Measurements from ENCODE around the gene YPEL5.
A peak's percentile ranks its signal among the peaks of the same experiment; 100 is the strongest.
"Not testable (repeated sequence)": the region's sequence is repeated elsewhere in the genome, so short reads cannot be mapped to it uniquely, and the experiment has no call there.

The YPEL5 gene

GRCh38 chr2:30139131-30139870 lies 7.5 kb upstream of the YPEL5 start:
- no peak for DNase-seq

DNA sequence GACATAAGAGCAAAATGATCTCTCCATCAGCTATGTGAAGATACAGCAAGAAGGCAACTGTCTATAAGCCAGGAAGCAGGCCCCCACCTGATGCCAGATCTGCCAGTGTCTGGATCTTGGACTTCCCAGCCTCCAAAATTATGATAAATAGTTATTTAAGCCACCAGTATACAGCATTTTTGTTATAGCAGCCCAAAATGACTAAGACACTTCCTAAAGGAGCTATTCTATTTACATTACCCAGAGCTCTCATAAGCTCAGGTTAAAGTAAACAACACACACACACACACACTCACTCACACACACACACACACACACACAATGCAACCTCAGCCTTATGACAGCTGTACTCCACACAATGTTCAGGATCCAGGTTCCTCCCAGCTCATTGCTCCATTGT lies 5.7 kb upstream of the YPEL5 start:
- DNase-seq: no peak

DNA sequence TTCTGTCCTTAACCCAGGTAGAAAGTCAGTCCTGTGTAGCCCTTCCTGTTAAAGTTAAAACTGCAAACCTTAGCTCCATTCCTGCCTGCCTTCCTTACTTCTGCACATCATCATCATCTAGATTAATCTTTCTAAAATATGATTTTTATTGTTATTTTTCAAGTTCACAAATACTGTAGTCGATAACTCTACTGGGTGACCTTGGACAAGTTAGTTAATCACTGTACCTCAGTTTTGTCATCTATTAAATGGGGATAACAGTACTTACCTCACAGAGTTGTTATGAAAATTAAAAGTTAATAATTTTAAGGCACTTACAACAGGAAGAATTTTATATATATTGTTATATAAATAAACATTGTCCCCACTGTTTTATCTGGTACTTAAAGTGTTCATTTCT lies 2.5 kb upstream of the YPEL5 start:
- no peak for DNase-seq

GRCh38 chr2:30144951-30145350 lies 1.9 kb upstream of the YPEL5 start:
- DNase-seq: not testable (repeated sequence)

- DNase-seq: no peak
Measured at GRCh38 chr2:30145826-30146336, 926 bp upstream of the YPEL5 start.

- DNase-seq: no peak
Measured at GRCh38 chr2:30147196-30147714, 448 bp downstream of the YPEL5 start.

DNA sequence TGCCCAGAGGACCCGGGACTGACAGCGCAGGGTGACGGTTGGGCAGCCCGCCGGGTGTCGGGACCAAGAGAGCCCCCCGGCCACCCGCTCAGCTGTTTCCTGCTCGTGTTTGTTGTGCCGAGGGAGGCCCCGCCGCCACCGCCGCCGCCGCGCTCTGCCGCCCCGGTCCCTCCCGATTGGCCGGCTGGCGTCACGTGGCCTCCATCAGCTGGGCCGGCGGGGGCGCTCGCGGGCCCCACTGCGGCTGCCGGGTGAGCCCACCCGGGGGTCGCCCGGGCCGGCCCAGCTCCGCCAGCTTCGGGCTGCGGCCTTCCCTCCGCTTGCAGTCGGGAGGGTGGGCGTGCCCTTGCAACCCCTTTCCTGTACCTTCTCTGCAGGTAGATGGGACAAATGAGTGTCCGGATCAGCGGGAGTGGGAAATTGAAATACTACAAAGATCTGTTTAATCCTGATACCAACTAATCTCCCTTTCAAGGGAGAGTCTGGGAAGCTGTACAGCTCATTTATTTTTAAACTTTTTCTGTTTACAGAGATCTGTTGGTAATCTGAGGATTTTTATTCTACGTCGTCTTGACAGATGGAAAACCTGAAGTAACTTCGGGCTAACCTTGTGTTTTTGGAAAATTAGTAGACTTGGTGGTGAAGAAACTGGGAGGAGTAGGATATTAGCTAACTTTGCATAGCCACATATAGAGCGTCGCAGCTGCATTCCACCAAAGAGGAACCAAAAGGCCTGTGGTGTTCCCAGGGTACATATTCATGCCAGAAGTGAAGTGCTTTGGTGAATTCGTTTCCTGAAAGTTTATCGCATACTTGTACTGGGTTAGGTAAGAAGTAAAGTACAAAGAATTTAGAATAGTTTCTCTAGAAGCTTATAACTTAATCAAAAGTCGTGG lies 1.2 kb downstream of the YPEL5 start:
- no peak for DNase-seq

DNA sequence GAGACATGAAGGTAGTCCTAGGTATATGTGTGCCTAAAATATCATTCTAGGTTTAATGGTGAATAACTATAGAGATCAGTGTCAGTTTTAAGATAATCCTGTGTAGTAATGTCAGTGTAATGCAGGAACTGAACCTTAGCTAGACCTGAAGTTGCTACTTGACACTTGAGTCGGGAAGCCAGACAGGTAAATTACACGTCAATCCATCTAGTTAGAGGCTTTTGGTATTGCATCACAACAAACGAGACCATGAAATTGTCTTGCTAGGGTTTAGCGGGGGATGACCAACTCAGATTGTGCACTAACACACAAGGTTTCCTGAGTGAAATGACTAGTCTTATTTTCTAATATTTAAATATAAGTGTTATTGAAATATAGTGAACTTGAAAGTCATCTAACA lies 2.0 kb downstream of the YPEL5 start:
- DNase-seq: no peak

- no peak for DNase-seq
Measured at GRCh38 chr2:30149513-30149912, 2.7 kb downstream of the YPEL5 start.

GRCh38 chr2:30149976-30150375 lies 3.2 kb downstream of the YPEL5 start:
- DNase-seq: no peak

GRCh38 chr2:30150786-30151185 lies 4.0 kb downstream of the YPEL5 start:
- no peak for DNase-seq

DNA sequence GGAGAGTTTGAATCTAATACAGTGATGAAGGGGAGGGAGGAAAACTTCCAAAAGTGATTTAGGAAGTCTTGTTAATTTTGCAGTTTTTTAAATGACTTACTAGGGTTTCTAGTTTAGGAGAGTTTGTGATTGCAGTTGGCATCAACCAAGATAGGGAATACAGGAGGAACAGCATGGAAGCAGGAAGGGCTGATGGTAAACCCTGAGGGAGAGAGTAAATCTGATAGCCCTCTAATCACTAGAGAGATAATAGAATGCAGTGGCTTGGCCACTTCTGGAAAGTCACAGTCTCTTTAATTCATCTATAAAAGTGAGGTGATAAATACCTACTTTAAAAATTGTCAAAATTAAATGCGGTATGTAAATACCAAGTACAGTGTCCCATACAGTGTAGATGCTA lies 5.6 kb downstream of the YPEL5 start:
- no peak for DNase-seq

DNA sequence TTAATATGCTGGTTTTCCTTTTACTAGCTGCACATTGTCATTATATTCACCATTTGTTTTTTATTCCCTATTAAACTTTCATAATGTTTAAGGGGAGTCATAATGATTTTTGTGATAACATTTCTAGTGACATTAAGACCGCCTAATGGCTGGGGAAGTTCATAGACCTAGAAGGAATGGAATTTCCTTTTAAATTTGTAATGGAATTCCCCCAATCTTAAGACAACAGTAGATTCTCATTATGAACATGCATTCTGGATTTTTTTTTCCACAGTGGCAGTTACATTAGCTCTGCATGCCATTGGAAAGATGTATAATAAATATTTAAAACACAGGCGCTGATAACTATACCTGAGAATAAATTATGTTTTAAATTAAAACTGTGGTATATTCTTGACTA lies 8.4 kb downstream of the YPEL5 start:
- no peak for DNase-seq

- DNase-seq: no peak
Measured at GRCh38 chr2:30155889-30156658, 9.3 kb downstream of the YPEL5 start.

- no peak for DNase-seq
Measured at GRCh38 chr2:30157616-30158015, 10.8 kb downstream of the YPEL5 start.

DNA sequence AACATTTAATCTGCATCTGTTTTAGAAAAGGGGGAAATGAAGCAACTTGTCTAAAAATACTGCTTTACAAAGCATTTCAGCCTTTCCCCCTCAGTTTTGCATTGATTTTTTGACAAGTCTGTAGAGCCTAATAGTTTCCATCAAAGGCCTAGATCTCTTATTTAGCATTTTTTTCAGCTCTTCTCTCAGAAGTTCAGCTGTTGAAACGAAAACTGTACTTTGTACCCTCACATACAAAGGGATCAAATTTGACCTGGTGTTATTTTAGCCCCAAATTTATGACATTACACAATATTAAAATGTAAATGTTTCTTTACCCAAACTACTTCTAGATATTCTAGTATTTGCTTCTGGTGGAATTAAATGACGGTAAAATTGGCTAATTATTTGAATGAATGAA lies 13.0 kb downstream of the YPEL5 start:
- DNase-seq: peak; percentile 22

- DNase-seq: no peak
Measured at GRCh38 chr2:30161929-30162706, 15.3 kb downstream of the YPEL5 start.

GRCh38 chr2:30162806-30163205 lies 16.0 kb downstream of the YPEL5 start:
- no peak for DNase-seq

- DNase-seq: no peak
Measured at GRCh38 chr2:30164131-30164925, 17.5 kb downstream of the YPEL5 start.

- DNase-seq: peak; percentile 92
Measured at GRCh38 chr2:30165050-30165520, 18.3 kb downstream of the YPEL5 start.

GRCh38 chr2:30165617-30166016 lies 18.8 kb downstream of the YPEL5 start:
- no peak for DNase-seq

Measured in NCI-H1694 (cell line).